GM19395 (cell line): Measurements from ENCODE around the gene OR51B2.

Experiments
- ATAC-seq: cut with Tn5 transposase; IDR thresholded peaks from one replicate; pipeline ENCODE4 v1.9.1; 2021; ENCODE audit warnings: mild to moderate bottlenecking, moderate library complexity; ENCODE audit not compliant: unreplicated experiment

Gene OR51B2

GRCh38 chr11:5284637-5285036 is 39.5 kb downstream of the OR51B2 start:
- no peak for ATAC-seq

GRCh38 chr11:5283882-5284281 is 40.2 kb downstream of the OR51B2 start:
- no peak for ATAC-seq

- ATAC-seq = no peak
Observed at GRCh38 chr11:5283086-5283485, 41.0 kb downstream of the OR51B2 start.

- no peak for ATAC-seq
Observed at GRCh38 chr11:5282628-5283027, 41.5 kb downstream of the OR51B2 start.

- ATAC-seq = no peak
Observed at GRCh38 chr11:5281596-5281995, 42.5 kb downstream of the OR51B2 start.

- ATAC-seq = peak; percentile 97
Observed at GRCh38 chr11:5280582-5281102, 43.5 kb downstream of the OR51B2 start.

GRCh38 chr11:5279471-5280090 is 44.5 kb downstream of the OR51B2 start:
- ATAC-seq = no peak

- no peak for ATAC-seq
Observed at GRCh38 chr11:5277807-5278382, 46.2 kb downstream of the OR51B2 start.

GRCh38 chr11:5276697-5277096 is 47.4 kb downstream of the OR51B2 start:
- no peak for ATAC-seq

- no peak for ATAC-seq
Observed at GRCh38 chr11:5275369-5276110, 48.6 kb downstream of the OR51B2 start.

GRCh38 chr11:5274395-5274794 is 49.7 kb downstream of the OR51B2 start:
- no peak for ATAC-seq
